Bronchial epithelial cell (primary cell): ENCODE data around the gene EFCAB6. TPM values are rescaled to one million over a fixed set of nuclear protein-coding genes. Genes with fewer than 3 reads are reported as not detected.
A peak's percentile ranks its signal among the peaks of the same experiment; 100 is the strongest.

ENCODE experiments used
- DNase-seq: peaks from one replicate; pipeline ENCODE4 v3.0.0-alpha.2; 2010; ENCODE audit warnings: low read depth
- FAIRE-seq: peaks from 2 replicates; lab custom pipeline; 2011; peaks lifted over from hg19 to GRCh38; lab: Jason Lieb, UNC
- H3K27me3 ChIP-seq: 2 replicates; pipeline ENCODE4 v1.5.1; 2011; ENCODE audit warnings: low read length; ENCODE audit not compliant: control insufficient read depth, insufficient read depth
- H3K36me3 ChIP-seq: 2 replicates; pipeline ENCODE4 v1.5.1; 2011; ENCODE audit warnings: low read length; ENCODE audit not compliant: control insufficient read depth, insufficient read depth
- H3K4me3 ChIP-seq: 2 replicates; pipeline ENCODE4 v1.5.1; 2011; ENCODE audit warnings: mild to moderate bottlenecking, low read depth, low read length, control low read depth
- CTCF ChIP-seq: IDR thresholded peaks from 2 replicates; pipeline ENCODE4 v1.5.1; 2011; ENCODE audit warnings: mild to moderate bottlenecking, moderate library complexity, low read length, control low read depth, inconsistent platforms; ENCODE audit not compliant: insufficient read depth, severe bottlenecking
- total RNA-seq: library from RNA; depleted of rRNA; stranded (reverse); fragments of >200 nt; gene quantifications from 2 replicates; pipeline ENCODE4 v1.2.1, GENCODE V29; 2014

EFCAB6 gene
- total RNA-seq, 1 donor from 2014 or later: 0.26 TPM

GRCh38 chr22:43591380-43591779, 220.7 kb downstream of the EFCAB6 start:
- peaks cover 2% of the 10 kb centered on the region for H3K27me3 ChIP-seq
- no peak overlapping the region for H3K4me3 ChIP-seq
- FAIRE-seq (no peak), DNase-seq (no peak)
- no peaks in the 10 kb centered on the region for H3K36me3 ChIP-seq
- no peak for TF ChIP-seq CTCF

- no peak for FAIRE-seq
- DNase-seq: peak; percentile 22
- Histone ChIP-seq H3K27me3 (peaks cover 2% of the 10 kb centered on the region), H3K4me3 (no peak overlapping the region), H3K36me3 (no peaks in the 10 kb centered on the region)
- no peak for TF ChIP-seq CTCF
These were observed 224.5 kb downstream of the EFCAB6 start for GRCh38 chr22:43587574-43587973.

GRCh38 chr22:43583501-43583900, 228.6 kb downstream of the EFCAB6 start:
- no peak for TF ChIP-seq CTCF
- FAIRE-seq: no peak
- DNase-seq: no peak
- no peak overlapping the region for H3K4me3 ChIP-seq
- no peaks in the 10 kb centered on the region for H3K36me3 ChIP-seq
- H3K27me3 ChIP-seq: no peaks in the 10 kb centered on the region

- H3K36me3 ChIP-seq: no peaks in the 10 kb centered on the region
- DNase-seq: no peak
- FAIRE-seq: no peak
- no peak for TF ChIP-seq CTCF
- H3K4me3 ChIP-seq: no peak overlapping the region
- H3K27me3 ChIP-seq: no peaks in the 10 kb centered on the region
These were observed 229.7 kb downstream of the EFCAB6 start for GRCh38 chr22:43582394-43582793.

GRCh38 chr22:43580271-43580750, 231.8 kb downstream of the EFCAB6 start:
- TF ChIP-seq CTCF: no peak
- FAIRE-seq (no peak), DNase-seq (no peak)
- Histone ChIP-seq H3K36me3 (no peaks in the 10 kb centered on the region), H3K27me3 (peaks cover 1% of the 10 kb centered on the region), H3K4me3 (no peak overlapping the region)

GRCh38 chr22:43574738-43575137, 237.4 kb downstream of the EFCAB6 start:
- no peak for DNase-seq
- TF ChIP-seq CTCF: no peak
- Histone ChIP-seq H3K36me3 (no peaks in the 10 kb centered on the region), H3K27me3 (peaks cover 1% of the 10 kb centered on the region), H3K4me3 (no peak overlapping the region)
- FAIRE-seq: no peak
